ENCODE measurements around the gene SRSF1.
A peak's percentile ranks its signal among the peaks of the same experiment; 100 is the strongest.

The SRSF1 gene

DNA sequence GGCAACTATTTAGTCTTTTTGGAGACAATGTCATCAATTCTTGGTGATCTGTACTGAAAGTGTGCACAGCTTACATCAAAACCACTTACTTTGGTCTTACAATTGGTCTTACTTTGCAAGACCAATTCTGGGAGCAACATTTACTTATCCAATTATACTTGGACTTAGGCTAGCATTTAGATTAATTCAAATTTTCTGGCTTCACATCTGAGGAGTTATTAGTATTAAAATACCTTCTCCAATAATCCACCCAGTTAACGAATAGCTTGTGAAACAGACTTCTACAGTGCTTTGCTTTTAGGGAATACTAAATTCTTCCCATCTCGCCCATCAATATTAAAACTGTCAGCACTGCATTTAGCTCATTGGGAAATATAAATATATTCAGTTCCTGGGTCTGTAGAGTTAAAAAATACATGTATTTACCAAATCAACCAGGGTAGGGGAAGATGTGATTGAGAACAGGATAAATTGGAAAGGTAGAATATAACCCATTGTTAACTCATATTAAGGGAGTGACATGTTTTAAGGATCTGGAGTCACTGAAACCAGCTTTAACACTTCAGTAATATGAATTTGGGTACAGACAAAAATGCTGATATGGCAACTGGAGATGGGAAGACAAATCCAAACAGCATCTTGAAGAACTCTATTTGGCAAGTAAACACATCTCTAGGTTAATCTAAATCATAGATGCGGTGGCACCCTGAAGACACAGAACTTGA, 9.8 kb downstream of the SRSF1 start:
- H3K4me1 Mint-ChIP-seq = peaks cover 39% of the 10 kb centered on the region
- no peak for TF ChIP-seq CTCF (IDR thresholded peaks at IDR 0.05)
- DNase-seq = no peak
- H3K36me3 Mint-ChIP-seq (ENCODE audit: low read depth) = peaks cover 15% of the 10 kb centered on the region
- no peak overlapping the region for H3K4me3 Mint-ChIP-seq
- no peaks in the 10 kb centered on the region for H3K27me3 Mint-ChIP-seq (ENCODE audit: low read depth, poor library complexity)
- no peaks in the 10 kb centered on the region for H3K9me3 Mint-ChIP-seq
- peak overlapping the region; percentile 44 for H3K27ac Mint-ChIP-seq

DNA sequence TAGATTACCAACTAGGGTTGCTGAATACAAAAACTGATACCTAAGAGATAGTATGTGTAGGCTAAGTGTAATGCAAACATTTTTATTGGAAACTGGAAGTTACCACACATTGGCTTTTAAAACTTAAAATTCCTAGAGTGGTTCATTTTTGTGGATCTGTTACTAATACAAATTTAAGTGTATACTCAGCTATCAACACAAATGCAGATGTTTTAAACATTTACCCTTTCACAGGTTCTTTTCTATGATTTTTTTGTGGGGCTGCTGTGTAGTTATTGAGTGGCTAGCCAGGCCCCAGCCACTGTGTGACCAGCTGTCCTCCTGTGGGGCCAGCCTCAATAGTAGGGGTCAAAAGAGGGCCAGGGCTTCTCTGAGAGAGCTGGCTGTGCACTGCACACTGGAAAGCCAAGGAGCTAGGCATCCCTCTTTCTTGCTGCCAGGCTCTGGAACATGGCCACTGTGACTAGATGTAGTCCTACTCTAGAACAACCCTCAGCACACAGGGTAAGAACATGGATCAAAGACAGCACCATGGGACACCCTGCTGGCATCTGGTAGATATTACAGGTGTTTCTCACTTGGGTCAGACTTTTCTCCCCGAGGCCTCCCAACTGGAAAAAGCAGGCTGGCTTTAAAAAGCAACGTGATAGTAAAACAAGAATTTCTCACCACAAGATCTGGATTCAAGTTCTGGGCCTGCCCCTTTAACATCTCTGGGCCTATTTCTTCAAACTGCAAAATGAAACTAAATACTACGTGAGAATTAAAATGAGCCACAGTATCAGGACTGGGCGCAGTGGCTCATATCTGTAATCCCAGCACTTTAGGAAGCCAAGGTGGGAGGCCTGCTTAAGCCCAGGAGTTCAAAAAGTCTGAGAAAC, 11.7 kb downstream of the SRSF1 start:
- DNase-seq = peak; percentile 51
- no peak overlapping the region for H3K4me3 Mint-ChIP-seq
- peaks cover 12% of the 10 kb centered on the region for H3K36me3 Mint-ChIP-seq (ENCODE audit: low read depth)
- H3K27me3 Mint-ChIP-seq (ENCODE audit: low read depth, poor library complexity) = no peaks in the 10 kb centered on the region
- no peaks in the 10 kb centered on the region for H3K9me3 Mint-ChIP-seq
- H3K27ac Mint-ChIP-seq = peak overlapping the region; percentile 20
- TF ChIP-seq CTCF (IDR thresholded peaks at IDR 0.05) = peak; percentile 65
- H3K4me1 Mint-ChIP-seq = peaks cover 54% of the 10 kb centered on the region

DNA sequence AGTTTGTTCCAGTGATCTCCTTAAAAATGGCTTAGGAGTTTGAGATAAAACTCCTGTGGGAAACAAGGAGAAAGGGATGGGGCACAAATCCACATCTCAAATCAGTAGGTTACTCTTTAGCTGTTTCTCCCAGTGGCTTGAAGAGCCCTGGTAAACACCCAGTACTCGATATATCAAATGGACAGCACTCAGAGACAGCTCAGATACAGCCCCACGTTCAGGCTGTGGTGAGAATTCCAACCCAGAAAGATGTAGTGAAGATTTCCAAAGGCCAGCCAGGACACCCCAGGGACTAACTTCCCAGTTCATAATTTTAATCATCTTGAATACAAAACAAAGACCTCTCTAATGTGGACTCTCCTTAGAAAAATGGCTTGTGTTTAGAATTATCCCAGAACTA, 12.6 kb downstream of the SRSF1 start:
- H3K4me1 Mint-ChIP-seq = peaks cover 62% of the 10 kb centered on the region

DNA sequence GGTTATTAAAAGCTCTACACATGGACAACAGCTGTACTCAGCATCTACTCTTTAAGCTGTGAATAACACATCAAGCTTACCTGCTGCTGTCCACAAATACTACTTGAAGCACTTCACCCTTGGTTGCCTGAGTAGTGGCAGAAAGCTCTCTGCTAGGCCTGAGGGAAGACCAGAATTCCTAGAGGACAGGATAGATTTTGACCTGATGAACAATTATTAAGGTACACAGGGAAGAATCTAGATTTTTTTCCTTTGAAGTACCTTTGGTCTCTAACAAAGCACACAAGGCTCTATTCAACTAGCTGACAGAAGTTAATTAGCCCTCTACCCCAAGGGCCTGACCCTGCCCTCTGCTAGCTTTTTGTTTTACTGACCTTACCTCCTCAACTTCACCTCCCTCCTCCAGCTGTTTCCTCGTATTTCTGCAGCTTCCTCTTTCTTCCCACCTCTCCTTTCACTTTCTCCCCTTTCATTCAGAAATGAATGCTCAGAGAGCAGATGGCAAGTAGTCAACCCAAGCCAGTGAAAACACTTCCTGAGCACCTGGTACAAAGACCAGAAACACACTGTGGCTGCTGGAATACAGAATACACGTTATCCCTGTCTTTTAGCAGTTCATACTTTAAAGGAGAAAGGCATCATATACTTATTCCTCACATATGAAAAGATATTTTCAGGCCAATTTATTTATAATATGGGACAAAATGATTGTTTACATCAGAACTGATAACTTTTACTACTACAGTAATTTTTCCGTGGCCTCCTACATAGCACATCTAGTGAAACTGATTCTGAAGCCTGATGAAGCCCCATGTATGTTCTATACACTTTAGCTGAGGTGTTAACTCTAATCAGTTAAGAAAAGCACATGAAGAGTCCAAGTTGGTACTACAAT, 13.3 kb downstream of the SRSF1 start:
- TF ChIP-seq CTCF (IDR thresholded peaks at IDR 0.05) = no peak
- H3K9me3 Mint-ChIP-seq = no peaks in the 10 kb centered on the region
- H3K4me3 Mint-ChIP-seq = peak overlapping the region; percentile 18
- peaks cover 69% of the 10 kb centered on the region for H3K4me1 Mint-ChIP-seq
- no peak for DNase-seq
- H3K27ac Mint-ChIP-seq = peak overlapping the region; percentile 92
- peaks cover 9% of the 10 kb centered on the region for H3K36me3 Mint-ChIP-seq (ENCODE audit: low read depth)
- H3K27me3 Mint-ChIP-seq (ENCODE audit: low read depth, poor library complexity) = no peaks in the 10 kb centered on the region

More for the DNA sequence above, 12.6 kb downstream of the SRSF1 start:
- no peak for TF ChIP-seq CTCF (IDR thresholded peaks at IDR 0.05)
- no peaks in the 10 kb centered on the region for H3K27me3 Mint-ChIP-seq (ENCODE audit: low read depth, poor library complexity)
- no peak for DNase-seq
- H3K9me3 Mint-ChIP-seq = no peaks in the 10 kb centered on the region
- peaks cover 12% of the 10 kb centered on the region for H3K36me3 Mint-ChIP-seq (ENCODE audit: low read depth)
- peak overlapping the region; percentile 92 for H3K27ac Mint-ChIP-seq
- peak overlapping the region; percentile 15 for H3K4me3 Mint-ChIP-seq

- H3K36me3 Mint-ChIP-seq (ENCODE audit: low read depth) = no peaks in the 10 kb centered on the region
- H3K4me1 Mint-ChIP-seq = peaks cover 75% of the 10 kb centered on the region
- no peaks in the 10 kb centered on the region for H3K27me3 Mint-ChIP-seq (ENCODE audit: low read depth, poor library complexity)
- H3K27ac Mint-ChIP-seq = no peak overlapping the region
- no peak for TF ChIP-seq CTCF (IDR thresholded peaks at IDR 0.05)
- no peak for DNase-seq
- no peaks in the 10 kb centered on the region for H3K9me3 Mint-ChIP-seq
- no peak overlapping the region for H3K4me3 Mint-ChIP-seq
Observed at GRCh38 chr17:57991537-57991936, 15.5 kb downstream of the SRSF1 start.
